K562 (cell line): ENCODE data around the gene GRB10. TPM values are rescaled to one million over a fixed set of nuclear protein-coding genes. Genes with fewer than 3 reads are reported as not detected.

Experiments used
- ATAC-seq: fragments of 200-7000 bp; cut with Tn5 transposase; 3 replicates; pipeline ENCODE4 v1.9.1; 2020; ENCODE audit warnings: moderate library complexity
- BruUV-seq: library from RNA; stranded (reverse); fragments of 400-500 nt; replicated peaks from 2 replicates; lab custom pipeline; 2021; lab: Mats Ljungman, UMichigan
- CTCF ChIA-PET: fragments of 300-600 bp; formaldehyde crosslinking; extraction: SDS; loops from one replicate; lab custom pipeline; 2021; ENCODE audit warnings: low intra/inter-chr PET ratio; lab: Yijun Ruan, JAX
- POLR2A ChIA-PET: fragments of 300-600, 350-650 bp; sonication (Branson Sonifier 250); formaldehyde crosslinking; extraction: SDS; loops from one replicate; lab custom pipeline; 2021; ENCODE audit warnings: antibody characterized with exemption, inconsistent platforms; lab: Yijun Ruan, JAX
- DNase-seq, 4 experiments: peaks; one replicate each; pipeline versions ENCODE4 v3.0.0 to v3.0.0-alpha.2; 2011 to 2018; ENCODE audit warnings: low spot score in 3 of 4, mixed read lengths in 3 of 4; ENCODE audit errors: extremely low read depth in 1 of 4
- FAIRE-seq: peaks from 2 replicates; lab custom pipeline; 2011; peaks lifted over from hg19 to GRCh38; lab: Jason Lieb, UNC
- H2AFZ ChIP-seq: 2 replicates; pipeline ENCODE4 v1.6.0; 2011; ENCODE audit warnings: low read depth, low read length, control low read depth, inconsistent platforms
- H3K27ac ChIP-seq: fragments of 200-600 bp; 3 replicates; pipeline ENCODE4 v1.8.0; 2011; ENCODE audit warnings: low read depth, mild to moderate bottlenecking, control low read depth, inconsistent platforms, low read length, moderate library complexity, mixed read lengths; ENCODE audit errors: extremely low read depth
- H3K27me3 ChIP-seq, 2 experiments: fragments of 300-600 bp in 1 of 2; 2 replicates in 1 of 2; 3 replicates in 1 of 2; pipeline versions ENCODE4 v1.6.0 to v1.8.0; 2011; ENCODE audit warnings: inconsistent platforms in 2 of 2, low read length in 2 of 2, mild to moderate bottlenecking in 1 of 2, mixed read lengths in 1 of 2, moderate library complexity in 1 of 2; ENCODE audit not compliant: control insufficient read depth in 2 of 2, insufficient read depth in 2 of 2
- H3K36me3 ChIP-seq: fragments of 300-600 bp; 3 replicates; pipeline ENCODE4 v1.8.0; 2011; ENCODE audit warnings: mild to moderate bottlenecking, low read length, inconsistent platforms; ENCODE audit not compliant: control insufficient read depth, insufficient read depth
- H3K4me1 ChIP-seq, 2 experiments: fragments of 200-600 bp in 1 of 2; replicated peaks in 1 of 2; 2 replicates in 1 of 2; 3 replicates in 1 of 2; pipeline versions ENCODE4 v1.5.1 to v1.8.0; 2011; ENCODE audit warnings: inconsistent platforms in 2 of 2, low read length in 2 of 2, mild to moderate bottlenecking in 1 of 2, mixed read lengths in 1 of 2, moderate library complexity in 1 of 2; ENCODE audit not compliant: control insufficient read depth in 2 of 2, insufficient read depth in 2 of 2
- H3K4me2 ChIP-seq: 2 replicates; pipeline ENCODE4 v1.6.1; 2011; ENCODE audit warnings: low read length, control low read depth, inconsistent platforms, mixed read lengths; ENCODE audit not compliant: insufficient read depth
- H3K4me3 ChIP-seq: fragments of 200-600 bp; sonication (generic), shearing (Covaris generic); 2 replicates; pipeline ENCODE4 v1.5.1; 2016; ENCODE audit warnings: control low read depth, inconsistent platforms
- H3K79me2 ChIP-seq: fragments of 200-600 bp; 3 replicates; pipeline ENCODE4 v1.8.0; 2011; ENCODE audit warnings: low read length, inconsistent platforms; ENCODE audit not compliant: control insufficient read depth, insufficient read depth
- H3K9ac ChIP-seq, 2 experiments: 2 replicates each; pipeline versions ENCODE4 v1.6.0 to v1.6.1; 2011; ENCODE audit warnings: low read depth in 2 of 2, low read length in 2 of 2, control low read depth in 1 of 2, inconsistent platforms in 1 of 2, mild to moderate bottlenecking in 1 of 2, mixed read lengths in 1 of 2; ENCODE audit not compliant: insufficient read depth in 1 of 2
- H3K9me1 ChIP-seq: one replicate; pipeline ENCODE4 v1.6.0; 2011; ENCODE audit warnings: inconsistent platforms, mild to moderate bottlenecking, low read length, moderate library complexity; ENCODE audit not compliant: control insufficient read depth, insufficient read depth
- H3K9me3 ChIP-seq: replicated peaks from 2 replicates; pipeline ENCODE4 v1.5.1; 2011; ENCODE audit warnings: low read depth, low read length, inconsistent platforms; ENCODE audit not compliant: control insufficient read depth, insufficient read depth
- H4K20me1 ChIP-seq: replicated peaks from 2 replicates; pipeline ENCODE4 v1.6.1; 2011; ENCODE audit warnings: low read length, inconsistent platforms, mixed read lengths; ENCODE audit not compliant: control insufficient read depth, insufficient read depth
- CBX3 ChIP-seq, 2 experiments: IDR thresholded peaks; 1 replicate in 1 of 2; 2 replicates in 1 of 2; pipeline ENCODE4 v1.6.1; 2012; ENCODE audit warnings: inconsistent platforms in 2 of 2, low read length in 2 of 2, borderline replicate concordance in 1 of 2, control low read depth in 1 of 2
- CHD7 ChIP-seq: fragments of 200-600 bp; sonication (generic); IDR thresholded peaks from one replicate; pipeline ENCODE4 v1.6.1; 2012; ENCODE audit warnings: mild to moderate bottlenecking, low read depth, low read length, inconsistent platforms
- FOXJ2 ChIP-seq: fragments of 200-800 bp; sonication (Bioruptor generic); IDR thresholded peaks from 2 replicates; pipeline ENCODE4 v1.6.1; 2016; ENCODE audit warnings: missing genetic modification characterization, missing compliant biosample characterization
- WGBS: fragments of 100-300 bp; shearing (Covaris generic); methylation state at CpG from one replicate; pipeline ENCODE4 v1.1.6; 2016; ENCODE audit warnings: low coverage, mixed read lengths; ENCODE audit not compliant: insufficient coverage; ENCODE audit errors: missing lambda C conversion rate; 5-methylcytosine and 5-hydroxymethylcytosine counted together
- in situ Hi-C: fragments of 300-500 bp; cut with MboI; formaldehyde crosslinking; loops from 4 replicates; pipeline ENCODE4 v1.15.0; 2018; ENCODE audit warnings: inconsistent platforms, mixed read lengths
- intact Hi-C: fragments of 100-400 bp; cut with micrococcal nuclease; formaldehyde crosslinking; loops from 2 replicates; pipeline ENCODE4 v1.14.2; 2022
- polyA plus RNA-seq, 8 experiments: library from polyadenylated mRNA; depleted of rRNA in 4 of 8; stranded (reverse) in 5 of 8; unstranded in 3 of 8; fragments of >200 nt; fragmentation: Nextera tagmentation in 2 of 8; fragmentation: Illumina TruSeq in 1 of 8; extraction: Ambion mirVana in 2 of 8; extraction: Trizol in 1 of 8; gene quantifications; 2 replicates each; pipeline versions ENCODE4 v1.2.1 to v1.2.3, GENCODE V29; 2011 to 2014; ENCODE audit warnings: inconsistent platforms in 1 of 8, missing spikeins in 1 of 8
- total RNA-seq, 7 experiments: library from RNA; depleted of rRNA in 6 of 7; stranded (reverse); fragments of >200 nt in 6 of 7; fragmentation: Illumina TruSeq in 2 of 7; extraction: Trizol in 2 of 7; gene quantifications; 2 replicates each; pipeline versions ENCODE4 v1.2.1 to v1.2.3, GENCODE V29; 2011 to 2021; ENCODE audit warnings: low replicate concordance in 1 of 7

The GRB10 gene
- total and polyA plus RNA-seq, 9 of the 15 experiments (the other 6 are each of a cell fraction or from before 2014, with no cell fraction given): 8.9 to 88.5 (median 40.7) TPM

GRCh38 chr7:50806143-50806542 is 23.4 kb upstream of the GRB10 start:
- DNase-seq (no peak), ATAC-seq (no peak), FAIRE-seq (no peak)
- Histone ChIP-seq H3K4me2 (no peak overlapping the region), H3K36me3 (no peaks in the 10 kb centered on the region), H3K4me1 (peaks cover 0 to 4% of the 10 kb centered on the region in 2 experiments; a peak in 2 of 5 replicates), H3K27ac (no peak overlapping the region), H3K9me3 (no peaks in the 10 kb centered on the region), H2AFZ (no peak overlapping the region), H3K4me3 (no peak overlapping the region), H3K79me2 (no peaks in the 10 kb centered on the region), H3K27me3 (peaks cover 0 to 23% of the 10 kb centered on the region in 2 experiments; a peak in 3 of 5 replicates), H3K9ac (no peak overlapping the region)
- intact Hi-C loops (loop anchor here (5.0 kb wide), 1 partner anchor 339 kb away; no protein-coding TSS in a partner anchor), in situ Hi-C loops (no loop called here)
- WGBS: 3% methylated on average over 9 of the region's 9 CpGs
- ChIA-PET POLR2A (interaction anchor here (0.7 to 0.8 kb wide), 2 partner anchors 15 to 23 kb away, joined by 3 to 4 read pairs; no protein-coding TSS in a partner anchor), CTCF (no interaction called here)
- TF ChIP-seq FOXJ2 (tag): no peak
- TF ChIP-seq CHD7: no peak
- TF ChIP-seq CBX3 (IDR thresholded peaks at IDR 0.05; ENCODE audit: borderline replicate concordance in 1 of 2, low read length in 2 of 2): no peak
- TF ChIP-seq, all 486 proteins: peak for 0
- Histone ChIP-seq H4K20me1 (peaks cover 8% of the 10 kb centered on the region; the same call in 1 of the 2 replicates), H3K9me1 (no peaks in the 10 kb centered on the region)
- BruUV-seq: no TSS peak
